Measurements from ENCODE around the gene INSL3. TPM values are rescaled to one million over a fixed set of nuclear protein-coding genes. Genes with fewer than 3 reads are reported as not detected.
"Not testable (repeated sequence)": the region's sequence is repeated elsewhere in the genome, so short reads cannot be mapped to it uniquely, and the experiment has no call there.

The INSL3 gene
- total RNA-seq, 5 donors from 2014 or later (not counting 1 experiment from before 2014, with no cell fraction given): 4.3 to 8.9 (median 5.4) TPM

DNA sequence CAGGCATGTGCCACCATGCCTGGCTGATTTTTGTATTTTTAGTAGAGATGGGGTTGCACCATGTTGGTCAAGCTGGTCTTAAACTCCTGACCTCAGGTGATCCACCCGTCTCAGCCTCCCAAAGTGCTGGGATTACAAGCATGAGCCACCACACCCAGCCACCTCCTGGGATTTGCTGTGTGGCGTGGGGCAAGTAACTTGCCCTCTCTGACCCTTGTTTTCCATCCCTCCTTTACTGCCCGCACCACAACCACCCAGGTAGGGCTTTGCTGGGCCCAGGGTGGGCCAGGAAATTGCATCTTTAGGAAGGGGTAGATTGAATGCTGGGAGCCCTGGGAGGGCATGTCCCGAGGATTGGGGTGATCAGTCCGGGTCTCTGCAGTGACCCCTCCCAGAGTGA, 37.6 kb downstream of the INSL3 start:
- ATAC-seq (replicated peaks in 1 of 4); H3K27ac Mint-ChIP-seq; H3K4me3 Mint-ChIP-seq; H3K9me3 ChIP-seq; DNase-seq; POLR2A ChIA-PET; H3K4me3 ChIP-seq (ENCODE audit: control insufficient read depth in 1 of 2, extremely low read depth in 1 of 2, low read length in 1 of 2); H3K27me3 Mint-ChIP-seq; H3K9me3 Mint-ChIP-seq; H3K27ac ChIP-seq (ENCODE audit: low read length); H3K27me3 ChIP-seq (replicated peaks in 1 of 2; ENCODE audit: control insufficient read depth in 2 of 2, extremely low read depth in 1 of 2, insufficient read depth in 2 of 2, low read length in 1 of 2): not testable (repeated sequence)
- 91% methylated on average over 3 of the region's 5 CpGs for WGBS (ENCODE audit: insufficient coverage)
- CTCF ChIA-PET: interaction anchor here in 1 of 2 donors (0.7 kb wide), 1 partner anchor 173 kb away, joined by 3 read pairs; no protein-coding TSS in a partner anchor
- peaks cover 27 to 44% of the 10 kb centered on the region in 2 donors for H3K36me3 ChIP-seq (ENCODE audit: control insufficient read depth in 2 of 2, extremely low read depth in 1 of 2, insufficient read depth in 1 of 2, low read length in 1 of 2)
- H3K4me1 ChIP-seq (ENCODE audit: control insufficient read depth in 1 of 2, extremely low read depth in 1 of 2, insufficient read depth in 2 of 2, low read length in 2 of 2): peaks cover 0 to 15% of the 10 kb centered on the region in 2 experiments
- peaks cover 7 to 15% (median 10%) of the 10 kb centered on the region in 3 donors for H3K4me1 Mint-ChIP-seq
- peaks cover 31% of the 10 kb centered on the region for H3K36me3 Mint-ChIP-seq

DNA sequence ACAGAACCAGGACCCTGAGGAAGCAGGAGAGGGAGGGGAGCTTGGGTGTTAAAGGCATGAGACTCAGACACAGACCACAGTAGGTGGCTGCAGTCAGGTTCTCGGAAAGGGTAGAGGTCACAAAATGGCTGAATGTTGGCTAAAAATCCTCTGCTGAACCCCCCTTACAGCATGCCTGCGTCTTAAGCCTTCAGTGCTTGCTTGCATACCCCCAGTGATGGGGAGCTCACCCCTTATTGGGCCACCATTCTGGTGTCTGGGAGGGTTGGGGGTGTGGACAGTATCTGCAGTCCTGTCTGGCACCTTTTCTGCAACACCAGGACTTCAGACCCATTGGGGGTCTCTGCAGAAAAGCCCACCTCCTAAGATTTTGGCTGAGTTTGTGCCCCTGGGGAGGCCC, 40.5 kb downstream of the INSL3 start:
- Mint-ChIP-seq H3K27me3 (no peaks in the 10 kb centered on the region), H3K36me3 (peaks cover 21% of the 10 kb centered on the region), H3K9me3 (no peaks in the 10 kb centered on the region), H3K4me3 (no peak overlapping the region), H3K4me1 (peaks cover 7 to 20% (median 16%) of the 10 kb centered on the region in 3 donors), H3K27ac (no peak overlapping the region)
- Histone ChIP-seq H3K27me3 (replicated peaks in 1 of 2; ENCODE audit: control insufficient read depth in 2 of 2, extremely low read depth in 1 of 2, insufficient read depth in 2 of 2, low read length in 1 of 2) (no peaks in the 10 kb centered on the region), H3K9me3 (no peaks in the 10 kb centered on the region), H3K27ac (ENCODE audit: low read length) (no peak overlapping the region), H3K36me3 (ENCODE audit: control insufficient read depth in 2 of 2, extremely low read depth in 1 of 2, insufficient read depth in 1 of 2, low read length in 1 of 2) (peaks cover 28 to 39% of the 10 kb centered on the region in 2 donors), H3K4me3 (ENCODE audit: control insufficient read depth in 1 of 2, extremely low read depth in 1 of 2, low read length in 1 of 2) (no peak overlapping the region), H3K4me1 (ENCODE audit: control insufficient read depth in 1 of 2, extremely low read depth in 1 of 2, insufficient read depth in 2 of 2, low read length in 2 of 2) (peaks cover 0 to 19% of the 10 kb centered on the region in 2 experiments)
- POLR2A ChIA-PET: no interaction called here
- CTCF ChIA-PET: no interaction called here
- DNase-seq (no peak), ATAC-seq (replicated peaks in 1 of 4) (no peak)
- 67% methylated on average over 1 of the region's 2 CpGs for WGBS (ENCODE audit: insufficient coverage)

DNA sequence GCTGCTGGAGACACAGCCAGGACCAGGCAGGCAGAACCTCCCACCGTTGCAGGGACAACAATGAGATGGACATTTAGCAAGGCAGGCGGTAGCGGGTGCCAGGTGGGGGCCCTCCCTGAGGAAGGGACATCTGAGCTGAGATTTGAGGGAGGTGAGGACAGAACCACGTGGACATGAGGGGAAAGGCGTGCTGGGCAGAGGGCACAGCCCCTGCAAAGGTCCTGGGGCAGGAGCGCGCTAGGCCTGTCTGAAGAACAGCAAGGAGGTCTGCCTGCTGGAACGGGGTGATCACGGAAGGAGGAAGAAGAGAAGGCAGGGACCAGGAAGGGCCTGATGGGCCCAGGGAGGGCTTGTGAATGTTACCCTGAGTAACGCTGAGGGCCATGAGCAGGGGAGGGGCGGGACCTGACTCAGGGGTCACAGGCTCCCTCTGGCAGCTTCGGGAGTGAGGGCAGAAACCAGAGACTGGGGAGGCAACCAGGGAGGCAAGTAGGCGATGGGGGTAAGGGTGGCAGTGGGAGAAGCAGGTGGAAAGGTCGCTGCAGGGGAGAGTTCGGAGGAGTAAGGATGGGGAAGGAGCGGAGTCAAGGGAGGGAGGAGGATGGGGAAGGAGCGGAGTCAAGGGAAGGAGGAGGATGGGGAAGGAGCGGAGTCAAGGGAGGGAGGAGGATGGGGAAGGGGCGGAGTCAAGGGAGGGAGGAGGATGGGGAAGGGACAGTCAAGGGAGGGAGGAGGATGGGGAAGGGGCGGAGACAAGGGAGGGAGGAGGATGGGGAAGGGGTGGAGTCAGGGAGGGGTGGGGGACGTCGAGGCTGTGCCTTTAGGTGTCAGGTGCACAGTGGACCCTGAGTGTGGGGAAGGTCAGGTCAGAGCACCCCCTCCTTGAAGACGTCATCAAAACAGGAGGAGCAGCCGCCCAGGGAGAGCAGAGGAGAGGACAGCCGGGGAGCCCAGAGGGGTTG, 42.1 kb downstream of the INSL3 start:
- H3K36me3 Mint-ChIP-seq: peaks cover 23% of the 10 kb centered on the region
- no peaks in the 10 kb centered on the region for H3K27me3 Mint-ChIP-seq
- CTCF ChIA-PET: no interaction called here
- H3K4me3 ChIP-seq (ENCODE audit: control insufficient read depth in 1 of 2, extremely low read depth in 1 of 2, low read length in 1 of 2): no peak overlapping the region
- POLR2A ChIA-PET: interaction anchor here in 1 of 2 donors (0.6 kb wide), 2 partner anchors 70 to 78 kb away, joined by 4 read pairs; no protein-coding TSS in a partner anchor
- H3K4me1 ChIP-seq (ENCODE audit: control insufficient read depth in 1 of 2, extremely low read depth in 1 of 2, insufficient read depth in 2 of 2, low read length in 2 of 2): peaks cover 0 to 16% of the 10 kb centered on the region in 2 experiments
- peaks cover 3 to 18% (median 16%) of the 10 kb centered on the region in 3 donors for H3K4me1 Mint-ChIP-seq
- H3K27me3 ChIP-seq (replicated peaks in 1 of 2; ENCODE audit: control insufficient read depth in 2 of 2, extremely low read depth in 1 of 2, insufficient read depth in 2 of 2, low read length in 1 of 2): no peaks in the 10 kb centered on the region
- peaks cover 33 to 45% of the 10 kb centered on the region in 2 donors for H3K36me3 ChIP-seq (ENCODE audit: control insufficient read depth in 2 of 2, extremely low read depth in 1 of 2, insufficient read depth in 1 of 2, low read length in 1 of 2)
- no peaks in the 10 kb centered on the region for H3K9me3 Mint-ChIP-seq
- 88% methylated on average over 21 of the region's 25 CpGs for WGBS (ENCODE audit: insufficient coverage)
- DNase-seq: no peak
- peak overlapping the region in 1 of 2 donors; percentile 52 for H3K27ac Mint-ChIP-seq
- H3K9me3 ChIP-seq: no peaks in the 10 kb centered on the region
- no peak overlapping the region for H3K27ac ChIP-seq (ENCODE audit: low read length)
- H3K4me3 Mint-ChIP-seq: no peak overlapping the region
- peak in 1 of 4 experiments; percentile 7 for ATAC-seq (replicated peaks in 1 of 4)

DNA sequence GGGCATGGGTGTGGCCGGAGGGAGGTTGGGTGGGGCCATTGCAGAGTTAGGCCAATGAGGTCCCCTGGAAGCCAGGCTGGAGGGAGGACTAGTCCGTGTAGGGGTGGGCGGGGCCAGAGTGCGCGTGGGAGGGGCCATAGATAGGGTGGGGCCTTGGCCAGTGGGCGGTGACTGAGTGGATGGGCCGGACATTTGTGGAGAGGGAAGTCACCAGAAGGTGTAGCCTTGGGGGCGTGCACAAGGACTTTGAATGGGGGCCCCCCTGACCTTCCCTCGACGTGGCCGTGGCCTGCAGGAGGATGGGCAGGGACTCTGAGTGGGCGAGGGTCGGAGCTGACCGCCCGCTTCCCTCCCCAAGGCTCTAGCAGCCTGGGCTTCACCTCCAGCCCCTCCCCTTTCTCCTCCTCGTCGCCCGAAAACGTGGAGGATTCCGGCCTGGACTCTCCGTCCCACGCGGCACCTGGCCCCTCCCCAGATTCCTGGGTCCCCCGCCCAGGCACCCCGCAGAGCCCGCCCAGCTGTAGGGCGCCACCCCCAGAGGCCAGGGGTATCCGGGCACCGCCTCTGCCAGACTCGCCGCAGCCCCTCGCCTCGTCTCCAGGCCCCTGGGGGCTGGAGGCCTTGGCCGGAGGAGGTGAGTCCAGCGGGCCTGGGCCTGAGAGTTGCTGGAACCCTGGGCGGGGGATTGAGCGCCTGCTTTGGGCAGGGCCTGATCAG, 42.9 kb downstream of the INSL3 start:
- WGBS (ENCODE audit: insufficient coverage): 89% methylated on average over 34 of the region's 37 CpGs
- ChIA-PET POLR2A (no interaction called here), CTCF (no interaction called here)
- no peaks in the 10 kb centered on the region for H3K27me3 ChIP-seq (replicated peaks in 1 of 2; ENCODE audit: control insufficient read depth in 2 of 2, extremely low read depth in 1 of 2, insufficient read depth in 2 of 2, low read length in 1 of 2)
- H3K36me3 ChIP-seq (ENCODE audit: control insufficient read depth in 2 of 2, extremely low read depth in 1 of 2, insufficient read depth in 1 of 2, low read length in 1 of 2): peaks cover 35 to 44% of the 10 kb centered on the region in 2 donors
- no peak overlapping the region for H3K27ac Mint-ChIP-seq
- no peak overlapping the region for H3K4me3 ChIP-seq (ENCODE audit: control insufficient read depth in 1 of 2, extremely low read depth in 1 of 2, low read length in 1 of 2)
- H3K4me3 Mint-ChIP-seq: no peak overlapping the region
- H3K9me3 ChIP-seq: no peaks in the 10 kb centered on the region
- ATAC-seq (replicated peaks in 1 of 4) (peak in 3 of 4 experiments; percentile 55 to 75 (median 56)), DNase-seq (peak in 8 of 35 experiments; percentile 17 to 46 (median 30))
- no peaks in the 10 kb centered on the region for H3K27me3 Mint-ChIP-seq
- peaks cover 0 to 10% of the 10 kb centered on the region in 2 experiments for H3K4me1 ChIP-seq (ENCODE audit: control insufficient read depth in 1 of 2, extremely low read depth in 1 of 2, insufficient read depth in 2 of 2, low read length in 2 of 2)
- H3K4me1 Mint-ChIP-seq: peaks cover 0 to 16% (median 12%) of the 10 kb centered on the region in 3 donors
- peaks cover 20% of the 10 kb centered on the region for H3K36me3 Mint-ChIP-seq
- no peaks in the 10 kb centered on the region for H3K9me3 Mint-ChIP-seq
- no peak overlapping the region for H3K27ac ChIP-seq (ENCODE audit: low read length)

DNA sequence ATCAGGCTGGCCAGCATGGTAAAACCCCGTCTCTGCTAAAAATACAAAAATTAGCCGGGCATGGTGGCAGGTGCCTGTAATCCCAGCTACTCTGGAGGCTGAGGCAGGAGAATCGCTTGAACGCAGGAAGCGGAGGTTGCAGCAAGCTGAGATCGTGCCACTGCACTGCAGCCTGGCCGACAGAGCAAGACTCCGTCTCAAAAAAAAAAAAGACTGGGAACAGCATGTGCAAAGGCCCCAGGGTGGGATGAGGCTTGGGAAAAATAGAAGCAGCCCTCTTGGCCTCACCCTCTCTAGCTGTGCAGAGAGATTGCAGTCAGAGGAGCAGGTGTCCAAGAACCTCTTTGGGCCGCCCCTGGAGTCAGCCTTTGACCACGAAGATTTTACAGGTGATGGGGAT, 43.5 kb downstream of the INSL3 start:
- peaks cover 26% of the 10 kb centered on the region for H3K36me3 Mint-ChIP-seq
- WGBS (ENCODE audit: insufficient coverage): 96% methylated on average over 7 of the region's 10 CpGs

More for the DNA sequence above, 43.5 kb downstream of the INSL3 start:
- ChIA-PET POLR2A (interaction anchor here in 1 of 2 donors (0.7 kb wide), 1 partner anchor 25 kb away, joined by 12 read pairs; no protein-coding TSS in a partner anchor), CTCF (interaction anchor here in 1 of 2 donors (0.7 kb wide), 1 partner anchor 9 kb away, joined by 3 read pairs; no protein-coding TSS in a partner anchor)
- Histone ChIP-seq H3K36me3 (ENCODE audit: control insufficient read depth in 2 of 2, extremely low read depth in 1 of 2, insufficient read depth in 1 of 2, low read length in 1 of 2) (peaks cover 34 to 47% of the 10 kb centered on the region in 2 donors), H3K4me1 (ENCODE audit: control insufficient read depth in 1 of 2, extremely low read depth in 1 of 2, insufficient read depth in 2 of 2, low read length in 2 of 2) (peaks cover 0 to 10% of the 10 kb centered on the region in 2 experiments)
- not testable (repeated sequence) for H3K4me3 Mint-ChIP-seq; ATAC-seq (replicated peaks in 1 of 4); H3K27me3 Mint-ChIP-seq; H3K4me3 ChIP-seq (ENCODE audit: control insufficient read depth in 1 of 2, extremely low read depth in 1 of 2, low read length in 1 of 2); H3K27me3 ChIP-seq (replicated peaks in 1 of 2; ENCODE audit: control insufficient read depth in 2 of 2, extremely low read depth in 1 of 2, insufficient read depth in 2 of 2, low read length in 1 of 2); DNase-seq; H3K9me3 Mint-ChIP-seq; H3K27ac Mint-ChIP-seq; H3K27ac ChIP-seq (ENCODE audit: low read length); H3K9me3 ChIP-seq
- H3K4me1 Mint-ChIP-seq: peaks cover 0 to 16% (median 12%) of the 10 kb centered on the region in 3 donors
